SU-DHL-6 (cell line): Measurements from ENCODE around the gene LMO7.

Experiments used
- H2AFZ ChIP-seq: fragments of 200-600 bp; sonication (generic); 2 replicates; pipeline ENCODE4 v1.6.1; 2014; ENCODE audit warnings: low read depth, mild to moderate bottlenecking, moderate library complexity, mixed read lengths, antibody characterized with exemption, low read length; ENCODE audit not compliant: severe bottlenecking
- H3F3A ChIP-seq: fragments of 200-600 bp; shearing (Covaris generic); 2 replicates; pipeline ENCODE4 v1.6.0; 2016; ENCODE audit warnings: antibody characterized with exemption, mild to moderate bottlenecking; ENCODE audit not compliant: insufficient read depth
- H3K27ac ChIP-seq: fragments of 200-600 bp; sonication (generic); 2 replicates; pipeline ENCODE4 v1.5.1; 2016; ENCODE audit warnings: low read depth, mild to moderate bottlenecking, low read length, moderate library complexity, mixed read lengths
- H3K27me3 ChIP-seq: fragments of 200-600 bp; sonication (generic), shearing (Covaris generic); 2 replicates; pipeline ENCODE4 v1.6.0; 2014; ENCODE audit warnings: mild to moderate bottlenecking, low read length
- H3K36me3 ChIP-seq: fragments of 200-600 bp; sonication (generic); 2 replicates; pipeline ENCODE4 v1.6.1; 2014; ENCODE audit warnings: mild to moderate bottlenecking, low read length, mixed read lengths
- H3K4me2 ChIP-seq: fragments of 300-600, 200-600 bp; shearing (Covaris generic), sonication (generic); 2 replicates; pipeline ENCODE4 v1.6.0; 2014; ENCODE audit warnings: low read length, low read depth, mild to moderate bottlenecking; ENCODE audit not compliant: poor library complexity, severe bottlenecking
- H3K4me3 ChIP-seq: fragments of 200-600 bp; sonication (generic); 2 replicates; pipeline ENCODE4 v1.5.1; 2014; ENCODE audit warnings: antibody characterized with exemption, low read length, mild to moderate bottlenecking, mixed read lengths; ENCODE audit not compliant: insufficient read depth, poor library complexity, severe bottlenecking
- H3K79me2 ChIP-seq: fragments of 200-600 bp; sonication (generic); 2 replicates; pipeline ENCODE4 v1.6.1; 2014; ENCODE audit warnings: mild to moderate bottlenecking, low read length, moderate library complexity; ENCODE audit not compliant: insufficient read depth
- H3K9ac ChIP-seq: fragments of 200-600 bp; sonication (generic); 2 replicates; pipeline ENCODE4 v1.7.0; 2014; ENCODE audit warnings: mild to moderate bottlenecking, low read length
- H3K9me2 ChIP-seq: fragments of 200-600 bp; sonication (generic); replicated peaks from 2 replicates; pipeline ENCODE4 v1.6.1; 2014; ENCODE audit warnings: low read length; ENCODE audit not compliant: insufficient read depth
- H3K9me3 ChIP-seq: fragments of 200-600 bp; sonication (generic); 2 replicates; pipeline ENCODE4 v1.6.1; 2014; ENCODE audit warnings: low read length, mixed read lengths; ENCODE audit not compliant: insufficient read depth
- H4K20me1 ChIP-seq: fragments of 200-600 bp; sonication (generic); 2 replicates; pipeline ENCODE4 v1.6.1; 2014; ENCODE audit warnings: low read depth, mild to moderate bottlenecking, antibody characterized with exemption, low read length, moderate library complexity, mixed read lengths
- CTCF ChIP-seq: fragments of 200-600 bp; sonication (generic); IDR thresholded peaks from one replicate; pipeline ENCODE4 v1.5.1; 2017; ENCODE audit warnings: antibody characterized with exemption, mild to moderate bottlenecking, low read length, moderate library complexity; ENCODE audit not compliant: insufficient read depth, poor library complexity, severe bottlenecking
- EZH2phosphoT487 ChIP-seq: fragments of 200-600 bp; sonication (generic), shearing (Covaris generic); conservative IDR thresholded peaks from 2 replicates; pipeline ENCODE4 v1.6.1; 2018; ENCODE audit warnings: mild to moderate bottlenecking, antibody characterized with exemption, low read length, moderate library complexity, mixed read lengths

Gene LMO7

GRCh38 chr13:75813323-75813722 lies 177.2 kb downstream of the LMO7 start:
- H3K4me2 ChIP-seq: no peak overlapping the region
- H3K79me2 ChIP-seq: peaks cover 46% of the 10 kb centered on the region
- H3K27ac ChIP-seq: no peak overlapping the region

DNA sequence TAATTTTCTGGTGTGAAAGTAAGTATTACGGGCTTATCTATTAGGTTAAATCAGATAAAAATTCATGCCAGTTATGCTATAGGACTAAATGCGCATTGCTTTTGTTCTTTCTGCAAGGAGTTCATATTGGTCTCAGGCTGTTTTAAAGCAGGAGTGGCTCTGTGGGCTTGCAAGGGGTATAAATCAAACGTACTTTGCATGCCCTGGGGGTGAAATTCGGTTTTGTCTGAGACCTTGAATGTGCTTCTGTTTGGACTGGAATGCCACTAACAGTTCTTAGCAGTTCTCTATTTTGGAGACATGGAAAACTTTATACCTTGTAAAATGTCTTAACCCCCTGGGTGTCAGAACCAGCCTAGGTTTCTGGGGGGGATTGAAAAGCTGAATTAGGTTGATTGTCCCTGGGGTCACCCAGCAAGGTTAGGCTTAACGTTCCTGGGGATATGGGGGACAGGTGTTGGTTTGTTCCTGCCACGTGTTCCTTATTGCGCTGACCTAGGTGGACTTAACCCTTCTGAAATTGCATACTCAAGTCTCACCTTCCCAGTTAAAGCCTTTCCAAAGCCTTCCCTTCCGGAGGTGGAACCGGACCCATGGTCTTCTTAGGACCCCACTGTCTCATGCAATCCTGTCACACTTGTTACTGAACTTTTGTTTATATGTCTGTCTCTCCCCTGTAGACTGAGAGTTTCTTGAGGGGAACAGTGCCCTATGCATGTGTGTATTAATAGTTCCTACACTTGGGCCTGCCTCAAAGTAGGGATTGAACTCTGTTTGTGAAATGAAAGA lies 182.2 kb downstream of the LMO7 start:
- Histone ChIP-seq H3K27ac (no peak overlapping the region), H4K20me1 (peaks cover 10% of the 10 kb centered on the region), H2AFZ (no peak overlapping the region), H3K36me3 (peaks cover 36% of the 10 kb centered on the region), H3K79me2 (peaks cover 12% of the 10 kb centered on the region), H3F3A (0 out of 2 replicates have a peak, but pooled peaks cover 11% of the 10 kb centered on the region), H3K4me2 (no peak overlapping the region), H3K9me2 (no peaks in the 10 kb centered on the region), H3K9me3 (no peaks in the 10 kb centered on the region), H3K27me3 (no peaks in the 10 kb centered on the region), H3K9ac (no peak overlapping the region), H3K4me3 (no peak overlapping the region)
- TF ChIP-seq EZH2phosphoT487 (no peak), CTCF (no peak)

More at GRCh38 chr13:75813323-75813722, 177.2 kb downstream of the LMO7 start:
- H3K4me3 ChIP-seq: no peak overlapping the region
- TF ChIP-seq EZH2phosphoT487 (no peak), CTCF (no peak)
- no peaks in the 10 kb centered on the region for H3K9me2 ChIP-seq
- H3F3A ChIP-seq: no peaks in the 10 kb centered on the region
- H4K20me1 ChIP-seq: peaks cover 7% of the 10 kb centered on the region
- no peak overlapping the region for H3K9ac ChIP-seq
- no peak overlapping the region for H2AFZ ChIP-seq
- H3K27me3 ChIP-seq: no peaks in the 10 kb centered on the region
- peaks cover 11% of the 10 kb centered on the region; the same call in 1 of the 2 replicates for H3K36me3 ChIP-seq
- H3K9me3 ChIP-seq: no peaks in the 10 kb centered on the region

GRCh38 chr13:75818968-75819225 lies 182.8 kb downstream of the LMO7 start:
- no peak overlapping the region for H3K27ac ChIP-seq
- peaks cover 41% of the 10 kb centered on the region for H3K36me3 ChIP-seq
- no peak overlapping the region for H3K4me2 ChIP-seq
- H3F3A ChIP-seq: 0 out of 2 replicates have a peak, but pooled peaks cover 11% of the 10 kb centered on the region
- H3K79me2 ChIP-seq: peaks cover 7% of the 10 kb centered on the region; the same call in 1 of the 2 replicates
- no peaks in the 10 kb centered on the region for H3K27me3 ChIP-seq
- H3K9me2 ChIP-seq: no peaks in the 10 kb centered on the region
- H3K9ac ChIP-seq: no peak overlapping the region
- H4K20me1 ChIP-seq: peaks cover 10% of the 10 kb centered on the region
- H3K4me3 ChIP-seq: no peak overlapping the region
- H2AFZ ChIP-seq: no peak overlapping the region
- no peaks in the 10 kb centered on the region for H3K9me3 ChIP-seq
- TF ChIP-seq EZH2phosphoT487 (no peak), CTCF (no peak)
